Astrocyte of the cerebellum (primary cell): ENCODE measurements around the gene GPBP1.

ENCODE experiments used
- DNase-seq: peaks from one replicate; pipeline ENCODE4 v3.0.0-alpha.2; 2011; ENCODE audit warnings: low read depth
- H3K4me3 ChIP-seq: 2 replicates; pipeline ENCODE4 v1.5.1; 2011; ENCODE audit warnings: mild to moderate bottlenecking, low read depth, low read length, moderate library complexity
- in situ Hi-C: cut with HindIII; loops from 2 replicates; pipeline ENCODE4 v1.10.0; 2017; ENCODE audit warnings: low sequenced_read_pairs
- TF ChIP-seq, protein P1 (sequence below): IDR thresholded peaks from 2 replicates; pipeline ENCODE4 v1.5.1; 2012; ENCODE audit warnings: low read length, low read depth, moderate library complexity, mild to moderate bottlenecking; ENCODE audit errors: missing control alignments

Gene GPBP1

DNA sequence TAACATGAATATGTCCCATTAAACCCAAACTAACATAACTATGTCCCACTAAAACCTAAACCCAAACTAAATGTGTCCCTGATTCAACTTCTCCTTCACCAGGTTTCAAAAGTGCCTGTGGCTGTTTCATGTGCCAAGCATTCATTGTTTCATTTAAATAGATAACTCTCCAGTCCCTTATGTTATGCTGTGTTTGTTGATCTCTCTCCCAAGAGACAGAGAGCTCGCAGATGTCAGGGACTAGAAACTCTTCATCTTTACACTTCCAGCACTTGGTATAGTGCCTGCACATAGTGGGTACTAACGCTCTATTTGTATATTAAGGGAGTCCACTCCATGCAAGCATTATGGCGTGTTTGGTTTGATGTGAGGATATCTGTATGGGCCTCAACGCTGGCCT, 118.0 kb downstream of the GPBP1 start:
- no peak for DNase-seq
- TF ChIP-seq, protein P1, sequence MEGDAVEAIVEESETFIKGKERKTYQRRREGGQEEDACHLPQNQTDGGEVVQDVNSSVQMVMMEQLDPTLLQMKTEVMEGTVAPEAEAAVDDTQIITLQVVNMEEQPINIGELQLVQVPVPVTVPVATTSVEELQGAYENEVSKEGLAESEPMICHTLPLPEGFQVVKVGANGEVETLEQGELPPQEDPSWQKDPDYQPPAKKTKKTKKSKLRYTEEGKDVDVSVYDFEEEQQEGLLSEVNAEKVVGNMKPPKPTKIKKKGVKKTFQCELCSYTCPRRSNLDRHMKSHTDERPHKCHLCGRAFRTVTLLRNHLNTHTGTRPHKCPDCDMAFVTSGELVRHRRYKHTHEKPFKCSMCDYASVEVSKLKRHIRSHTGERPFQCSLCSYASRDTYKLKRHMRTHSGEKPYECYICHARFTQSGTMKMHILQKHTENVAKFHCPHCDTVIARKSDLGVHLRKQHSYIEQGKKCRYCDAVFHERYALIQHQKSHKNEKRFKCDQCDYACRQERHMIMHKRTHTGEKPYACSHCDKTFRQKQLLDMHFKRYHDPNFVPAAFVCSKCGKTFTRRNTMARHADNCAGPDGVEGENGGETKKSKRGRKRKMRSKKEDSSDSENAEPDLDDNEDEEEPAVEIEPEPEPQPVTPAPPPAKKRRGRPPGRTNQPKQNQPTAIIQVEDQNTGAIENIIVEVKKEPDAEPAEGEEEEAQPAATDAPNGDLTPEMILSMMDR, result no peak
- H3K4me3 ChIP-seq, result no peak overlapping the region
- in situ Hi-C loops, result loop anchor here (10.0 kb wide), 1 partner anchor 1173 kb away; the partner anchor contains the start of gene PLK2

DNA sequence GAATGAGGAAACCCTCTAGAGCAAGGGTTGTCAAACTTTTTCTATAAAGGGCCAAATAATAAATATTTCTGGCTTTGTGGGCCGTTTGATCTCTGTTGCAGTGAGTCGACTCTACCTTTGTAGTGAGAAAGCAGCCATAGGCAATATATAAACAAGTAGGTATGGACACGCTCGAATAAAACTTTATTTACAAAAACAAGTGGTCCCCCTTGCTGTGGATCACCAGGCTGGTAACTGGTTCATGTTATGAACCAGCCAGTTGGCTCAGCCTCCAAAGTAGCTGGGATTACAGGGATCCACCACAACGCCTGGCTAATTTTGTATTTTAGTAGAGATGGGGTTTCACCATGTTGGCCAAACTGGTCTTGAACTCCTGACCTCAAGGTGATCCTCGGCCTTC, 118.5 kb downstream of the GPBP1 start:
- in situ Hi-C loops, result loop anchor here (10.0 kb wide), 1 partner anchor 1172 kb away; the partner anchor contains the start of gene PLK2
- no peak for DNase-seq
- no peak overlapping the region for H3K4me3 ChIP-seq
- TF ChIP-seq, protein P1, result no peak

DNA sequence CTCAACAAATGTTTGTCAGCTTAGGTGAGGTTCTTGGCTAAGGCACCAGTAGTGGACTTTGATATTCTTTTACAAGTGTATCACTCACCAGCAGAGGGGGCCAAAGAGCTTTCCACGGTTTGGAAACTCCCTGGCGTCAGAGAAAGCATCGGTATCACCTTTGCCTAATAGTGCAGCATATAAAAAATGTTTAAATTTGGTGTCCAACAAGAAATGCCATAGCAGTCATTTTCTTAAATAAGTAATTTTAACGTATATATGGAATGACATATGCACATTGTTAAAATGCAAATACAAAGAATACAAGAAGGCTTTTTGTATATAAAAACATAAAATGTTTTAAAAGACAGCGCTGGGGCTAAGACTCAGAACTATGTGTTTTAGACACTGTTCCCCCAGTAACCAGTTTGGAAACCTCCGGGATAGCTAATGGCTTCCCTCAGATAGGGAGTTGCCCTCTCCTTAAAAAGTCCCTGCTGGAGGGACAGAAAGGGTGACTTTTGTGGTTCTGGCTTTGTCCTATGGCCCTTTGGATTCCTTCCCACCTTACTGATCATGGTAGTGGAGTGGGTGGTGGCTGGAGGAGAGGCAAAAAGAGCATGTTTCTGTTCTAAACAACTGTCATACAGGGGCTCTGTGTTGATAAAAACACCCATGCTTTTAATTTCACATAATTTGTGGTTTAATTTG, 124.6 kb downstream of the GPBP1 start:
- peak; percentile 87 for DNase-seq
- TF ChIP-seq, protein P1, result peak; percentile 81
- no peak overlapping the region for H3K4me3 ChIP-seq
- in situ Hi-C loops, result loop anchor here (10.0 kb wide), 1 partner anchor 1166 kb away; the partner anchor contains the start of gene PLK2

DNA sequence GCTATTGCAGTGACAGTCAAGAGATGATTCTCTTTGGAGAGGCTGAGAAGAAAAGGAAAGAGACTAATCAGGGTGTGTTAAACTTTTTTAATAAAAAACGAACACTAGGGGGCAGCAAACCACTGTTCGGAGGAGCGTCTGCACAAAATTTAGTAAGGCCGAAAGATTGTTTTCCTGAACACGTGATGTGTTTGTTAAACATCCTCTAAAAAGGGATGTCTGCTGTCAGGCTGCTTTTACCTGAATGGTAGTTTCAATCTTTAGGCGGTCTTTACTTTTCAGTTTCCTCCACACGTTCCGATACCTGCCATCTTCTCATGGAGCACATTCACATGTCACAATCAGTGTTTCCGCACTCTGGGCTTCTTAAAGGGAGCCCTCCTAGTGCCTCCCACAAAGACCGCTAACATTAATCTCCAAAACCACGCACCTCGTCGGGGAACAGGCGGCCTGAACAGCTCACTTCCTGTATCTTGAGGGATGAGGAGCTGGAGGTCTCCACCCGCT, 125.2 kb downstream of the GPBP1 start:
- in situ Hi-C loops, result loop anchor here (10.0 kb wide), 1 partner anchor 1166 kb away; the partner anchor contains the start of gene PLK2
- peak; percentile 85 for DNase-seq
- TF ChIP-seq, protein P1, result peak; percentile 48
- no peak overlapping the region for H3K4me3 ChIP-seq

DNA sequence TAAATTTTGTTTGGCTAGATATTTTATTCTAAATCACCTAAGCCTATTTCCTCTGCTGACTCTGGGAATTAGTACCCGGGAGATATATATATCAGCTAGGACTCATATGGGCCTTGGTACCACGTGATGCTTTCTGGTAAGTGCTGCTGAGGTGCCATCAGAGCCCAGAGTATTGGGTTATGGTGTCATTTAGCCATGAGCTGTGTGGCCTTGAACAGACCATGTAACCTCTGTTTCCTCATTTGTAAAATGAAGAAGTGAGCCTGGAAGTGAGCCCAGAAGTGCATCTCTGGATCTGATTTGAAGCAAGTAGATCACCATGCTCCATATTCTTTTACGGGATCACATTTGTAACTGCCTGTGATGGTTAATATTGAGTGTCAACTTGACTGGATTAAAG, 126.1 kb downstream of the GPBP1 start:
- DNase-seq, result no peak
- in situ Hi-C loops, result loop anchor here (5.0 to 25.0 kb wide), 3 partner anchors 42 to 1165 kb away; partner anchors contain the start of genes ACTBL2 and PLK2
- H3K4me3 ChIP-seq, result no peak overlapping the region
- TF ChIP-seq, protein P1, result no peak

DNA sequence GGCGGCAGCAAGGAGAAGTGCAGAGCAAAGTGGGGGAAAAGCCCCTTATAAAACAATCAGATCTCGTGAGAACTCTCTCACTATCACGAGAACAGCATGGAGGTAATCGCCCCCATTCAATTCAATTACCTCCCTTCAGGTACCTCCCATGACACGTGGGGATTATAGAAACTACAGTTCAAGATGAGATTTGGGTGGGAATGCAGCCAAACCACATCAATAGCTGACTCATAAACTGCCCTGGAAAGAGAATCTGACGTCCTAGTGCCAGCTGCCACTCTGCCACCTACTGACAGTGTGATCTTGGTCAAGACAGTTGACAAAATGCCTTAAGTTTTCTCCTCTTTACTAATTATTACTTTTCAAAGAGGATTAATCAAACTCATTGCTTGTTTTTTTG, 128.3 kb downstream of the GPBP1 start:
- H3K4me3 ChIP-seq, result no peak overlapping the region
- TF ChIP-seq, protein P1, result no peak
- DNase-seq, result no peak
- in situ Hi-C loops, result loop anchor here (5.0 to 25.0 kb wide), 2 partner anchors 40 to 185 kb away; partner anchors contain the start of gene ACTBL2
